RCC 7860 (cell line): Measurements from ENCODE around the gene POP7.
"Not testable (repeated sequence)": the region's sequence is repeated elsewhere in the genome, so short reads cannot be mapped to it uniquely, and the experiment has no call there.

Experiments
- DNase-seq: peaks from one replicate; pipeline ENCODE4 v3.0.0-alpha.2; 2015; ENCODE audit warnings: low spot score
- FAIRE-seq: peaks from 2 replicates; lab custom pipeline; 2012; peaks lifted over from hg19 to GRCh38; lab: Jason Lieb, UNC

The POP7 gene

DNA sequence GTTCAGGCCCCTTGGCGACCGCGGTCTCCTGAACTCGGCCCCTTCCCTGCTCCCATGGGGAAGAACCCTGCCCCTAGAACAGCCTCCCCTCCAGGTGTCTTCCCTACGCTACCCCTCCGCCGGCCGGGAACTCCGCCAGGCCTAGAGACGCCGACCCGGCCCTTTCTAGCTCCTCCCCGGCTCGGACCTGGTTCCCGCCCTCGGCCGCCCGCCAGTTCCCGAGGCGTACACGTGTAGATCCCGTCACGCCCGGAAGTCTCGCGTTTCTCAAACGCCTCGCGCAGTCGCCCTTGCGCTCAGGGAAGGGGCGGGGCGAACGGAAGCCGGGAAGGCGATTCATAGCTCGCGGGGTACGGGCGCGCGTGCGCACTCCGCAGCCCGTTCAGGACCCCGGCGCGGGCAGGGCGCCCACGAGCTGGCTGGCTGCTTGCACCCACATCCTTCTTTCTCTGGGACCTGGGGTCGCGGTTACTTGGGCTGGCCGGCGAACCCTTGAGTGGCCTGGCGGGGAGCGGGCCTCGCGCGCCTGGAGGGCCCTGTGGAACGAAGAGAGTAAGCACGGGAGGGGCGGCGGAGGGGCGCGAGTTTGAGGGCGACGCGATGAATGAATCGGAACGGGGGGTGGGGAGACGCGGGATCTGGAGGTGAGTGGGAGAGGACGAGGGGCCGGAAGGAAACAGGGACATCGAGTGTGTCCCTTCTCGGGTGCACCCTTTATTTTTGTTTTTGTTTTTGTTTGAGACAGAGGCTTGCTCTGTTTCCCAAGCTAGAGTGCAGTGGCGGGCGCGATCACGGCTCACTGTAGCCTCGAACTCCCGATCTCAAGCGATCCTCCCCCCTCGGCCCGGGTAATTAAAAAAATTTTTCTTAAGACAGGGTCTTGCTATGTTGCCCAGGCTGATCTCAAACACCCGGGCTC, at the start of gene POP7:
Gene POP7 (plus strand): TSS at position 369 of the 919 bp plus-strand sequence. CDS start 710 bp downstream, outside the sequence.
- DNase-seq = peak; percentile 95
- peak; percentile 85 for FAIRE-seq

DNA sequence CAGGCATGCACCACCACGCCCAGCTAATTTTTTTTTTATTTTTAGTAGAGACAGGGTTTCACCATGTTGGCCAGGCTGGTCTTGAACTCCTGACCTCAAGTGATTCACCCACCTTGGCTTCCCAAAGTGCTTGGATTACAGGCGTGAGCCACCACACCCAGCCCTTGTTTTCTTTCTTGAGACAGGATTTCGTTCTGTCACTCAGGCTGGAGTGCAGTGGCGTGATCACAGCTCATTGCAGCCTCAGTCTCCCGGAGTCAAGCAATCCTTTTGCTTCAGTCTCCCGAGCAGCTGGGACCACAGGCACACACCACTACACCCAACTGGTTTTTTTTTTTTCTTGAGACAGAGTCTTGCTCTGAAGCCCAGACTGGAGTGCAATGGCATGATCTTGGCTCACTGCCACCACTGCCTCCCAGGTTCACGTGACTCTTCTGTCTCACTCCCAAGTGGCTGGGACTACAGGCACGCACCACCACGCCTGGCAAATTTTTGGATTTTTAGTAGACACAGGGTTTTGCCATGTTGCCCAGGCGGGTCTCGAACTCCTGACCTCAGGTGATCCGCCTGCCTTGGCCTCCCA, 43.6 kb upstream of the POP7 start:
- not testable (repeated sequence) for FAIRE-seq, DNase-seq

DNA sequence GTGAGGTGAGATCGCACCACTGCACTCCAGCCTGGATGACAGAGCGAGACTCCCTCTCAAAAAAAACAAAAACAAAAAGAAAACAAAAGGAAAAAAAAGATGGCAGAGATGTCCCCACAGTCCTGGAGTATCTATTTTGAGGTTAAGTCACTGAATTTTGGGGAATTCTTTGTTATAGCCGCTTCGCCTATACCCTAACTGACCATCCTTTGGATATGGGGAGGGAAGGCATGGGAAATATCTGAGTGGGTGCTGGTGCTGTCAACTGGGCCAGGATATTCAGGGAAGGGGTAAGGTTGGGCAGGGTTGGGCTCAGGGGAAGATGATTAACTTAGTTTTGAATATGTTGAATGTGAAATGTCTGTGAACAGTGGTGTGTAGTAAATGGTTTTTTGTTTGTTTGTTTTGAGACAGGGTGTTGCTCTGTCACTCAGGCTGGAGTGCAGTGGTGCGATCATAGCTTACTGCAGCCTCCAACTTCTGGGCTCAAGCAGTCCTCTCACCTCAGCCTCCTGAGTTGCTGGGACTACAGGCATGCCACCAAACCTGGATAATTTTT, 40.7 kb upstream of the POP7 start:
- no peak for FAIRE-seq
- DNase-seq = no peak

DNA sequence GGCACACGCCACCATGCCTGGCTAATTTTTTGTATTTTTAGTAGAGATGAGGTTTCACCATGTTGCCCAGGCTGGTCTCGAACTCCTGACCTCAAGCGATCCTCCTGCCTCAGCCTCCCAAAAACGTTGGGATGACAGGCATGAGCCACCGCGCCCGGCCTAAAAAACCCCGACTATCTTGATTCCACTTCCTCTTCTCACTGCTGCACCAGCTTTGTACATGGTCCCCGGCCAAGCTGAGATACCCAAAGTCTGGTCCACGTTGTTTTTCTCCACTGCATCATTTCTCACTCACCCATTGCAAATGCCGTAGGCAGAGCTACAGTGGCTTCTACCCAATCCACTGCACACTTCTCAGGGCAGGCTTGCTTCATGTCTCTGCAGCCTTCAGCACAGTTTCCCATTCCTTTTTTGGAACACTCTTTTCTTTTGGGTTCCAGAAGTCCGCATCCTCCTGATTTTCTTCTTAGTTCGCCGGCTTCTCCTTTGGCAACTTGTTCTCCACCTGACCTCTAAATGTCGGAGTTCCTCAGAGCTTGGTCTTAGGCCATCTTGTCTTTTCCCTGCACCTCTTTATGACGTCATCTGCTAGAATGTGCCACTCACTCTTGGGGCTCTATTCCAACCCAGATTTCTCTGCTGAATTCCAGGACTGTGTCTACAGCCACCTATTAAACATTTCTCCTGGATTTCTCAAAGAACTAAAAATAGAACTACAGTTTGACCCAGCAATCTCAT, 38.4 kb upstream of the POP7 start:
- FAIRE-seq (no peak), DNase-seq (no peak)

DNA sequence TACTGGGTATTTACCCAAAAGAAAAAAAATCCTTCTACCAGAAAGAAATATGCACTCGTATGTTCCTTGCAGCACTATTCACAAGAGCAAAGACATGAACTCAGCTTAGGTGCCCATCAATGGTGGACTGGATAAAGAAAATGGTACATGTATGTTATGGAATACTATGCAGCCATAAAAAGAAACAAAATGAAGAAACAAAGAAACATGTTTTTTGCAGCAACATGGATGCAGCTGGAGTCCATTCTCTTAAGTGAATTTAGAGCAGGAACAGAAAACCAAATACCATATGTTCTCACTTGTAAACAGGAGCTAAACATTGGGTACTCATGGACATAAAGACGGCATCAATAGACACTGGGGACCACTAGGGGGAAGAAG, 37.9 kb upstream of the POP7 start:
- FAIRE-seq (no peak), DNase-seq (no peak)

DNA sequence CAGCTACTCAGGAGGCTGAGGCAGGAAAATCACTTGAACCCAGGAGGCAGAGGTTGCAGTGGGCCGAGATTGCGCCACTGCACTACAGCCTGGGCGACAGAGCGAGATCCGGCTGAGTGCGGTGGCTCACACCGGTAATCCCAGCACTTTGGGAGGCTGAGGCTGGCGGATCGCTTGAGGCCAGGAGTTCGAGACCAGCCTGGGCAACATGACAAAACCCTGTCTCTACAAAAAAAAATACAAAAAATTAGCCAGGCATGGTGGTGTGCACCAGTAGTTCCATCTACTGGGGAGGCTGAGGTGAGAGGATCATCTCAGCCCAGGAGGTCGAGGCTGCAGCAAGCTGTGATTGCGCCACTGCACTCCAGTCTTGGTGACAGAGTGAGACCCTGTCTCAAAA, 36.8 kb upstream of the POP7 start:
- not testable (repeated sequence) for DNase-seq, FAIRE-seq

DNA sequence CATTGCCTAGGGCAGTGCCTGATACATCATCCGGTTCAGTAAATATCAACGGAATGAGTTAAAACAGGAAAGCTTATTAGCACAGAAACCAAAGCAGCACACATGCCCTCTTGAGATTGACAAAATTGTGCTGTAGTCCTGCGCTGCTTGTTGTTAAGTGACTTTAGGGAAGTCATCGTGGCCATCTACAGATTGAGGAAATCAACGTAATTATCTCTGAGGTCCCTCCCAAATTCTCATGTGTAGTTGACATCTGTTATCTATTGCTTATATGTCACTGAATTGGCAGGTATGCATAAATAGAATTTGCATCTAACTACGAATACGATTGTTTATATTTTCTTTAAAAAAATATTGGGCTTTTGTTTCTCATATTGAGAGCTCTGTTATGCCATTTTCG, 35.8 kb upstream of the POP7 start:
- FAIRE-seq (no peak), DNase-seq (no peak)

DNA sequence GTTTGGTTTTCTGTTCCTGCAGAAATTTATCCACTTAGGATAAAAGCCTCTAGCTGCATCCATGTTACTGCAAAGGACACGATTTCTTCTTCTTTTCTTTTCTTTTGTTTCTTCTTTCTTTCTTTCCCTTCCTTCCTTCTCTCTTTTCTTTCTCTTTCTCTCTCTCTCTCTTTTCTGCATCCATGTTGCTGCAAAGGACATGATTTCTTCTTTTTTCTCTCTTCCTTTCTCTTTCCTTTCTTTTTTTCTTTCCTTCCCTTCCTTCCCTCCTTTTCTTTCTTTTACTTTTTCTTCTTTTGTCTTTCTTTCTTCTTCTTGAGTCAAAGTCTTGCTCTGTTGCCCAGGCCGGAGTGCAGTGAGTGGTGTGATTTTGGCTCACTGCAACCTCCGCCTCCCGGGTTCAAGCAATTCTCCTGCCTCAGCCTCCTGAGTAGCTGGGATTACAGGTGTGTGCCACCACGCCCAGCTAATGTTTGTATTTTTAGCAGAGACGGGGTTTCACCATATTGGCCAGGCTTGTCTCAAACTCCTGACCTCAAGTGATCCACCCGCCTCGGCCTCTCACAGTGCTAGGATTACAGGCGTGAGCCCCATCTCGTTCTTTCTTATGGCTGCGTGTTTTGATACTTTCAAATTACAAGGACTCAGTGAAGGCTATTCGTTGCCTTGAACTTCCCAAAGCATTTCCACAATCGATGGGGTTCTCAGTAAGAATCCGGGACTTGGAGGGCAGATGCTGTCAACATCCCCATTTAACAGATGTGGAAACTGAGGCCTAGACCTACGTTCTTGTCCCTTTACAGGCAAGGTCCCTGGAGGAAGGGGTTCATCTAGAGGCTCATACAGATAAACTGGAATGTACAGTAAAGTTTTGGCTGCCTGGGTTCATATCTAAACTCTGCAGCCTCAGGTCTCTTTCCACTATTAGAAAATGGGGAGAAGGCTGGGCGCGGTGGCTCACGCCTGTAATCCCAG, 34.3 kb upstream of the POP7 start:
- FAIRE-seq (no peak), DNase-seq (no peak)

DNA sequence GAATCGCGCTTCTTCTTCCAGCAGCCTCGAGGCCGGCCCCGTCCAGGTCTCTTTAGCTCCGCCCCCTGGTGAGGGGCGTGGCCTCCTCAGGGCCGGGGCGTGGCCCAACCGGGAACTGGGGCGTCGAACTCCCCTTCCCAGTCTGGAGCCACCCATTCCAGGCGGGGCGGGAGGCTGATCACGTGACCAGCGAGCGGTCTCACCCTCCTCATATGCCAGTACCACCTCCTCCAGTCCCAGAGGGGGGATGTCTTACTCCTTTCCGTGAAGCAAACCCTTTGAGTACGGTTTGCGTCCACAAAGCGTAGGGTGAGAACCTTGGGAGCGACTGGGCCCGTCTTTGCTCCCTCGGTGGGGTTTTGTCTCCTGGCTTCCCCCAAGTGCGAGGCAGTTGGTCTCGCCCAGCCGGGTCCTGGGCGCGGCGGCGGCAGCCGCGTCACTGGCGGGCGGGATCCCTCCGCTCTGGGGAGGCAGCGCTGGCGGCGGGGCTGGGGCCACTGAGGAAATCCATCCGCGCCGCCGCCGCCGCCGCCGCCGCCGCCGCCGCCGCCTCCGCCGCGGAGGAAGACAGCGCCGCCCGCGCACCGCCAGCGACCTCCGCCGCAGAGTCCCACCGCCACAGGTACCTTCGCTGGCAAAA, 32.5 kb upstream of the POP7 start, which contains the start of gene GNB2:
Gene GNB2 (plus strand): TSS at position 439 of the 640 bp plus-strand sequence. CDS start 2,526 bp downstream, outside the sequence.
- peak; percentile 98 for DNase-seq
- peak; percentile 90 for FAIRE-seq

DNA sequence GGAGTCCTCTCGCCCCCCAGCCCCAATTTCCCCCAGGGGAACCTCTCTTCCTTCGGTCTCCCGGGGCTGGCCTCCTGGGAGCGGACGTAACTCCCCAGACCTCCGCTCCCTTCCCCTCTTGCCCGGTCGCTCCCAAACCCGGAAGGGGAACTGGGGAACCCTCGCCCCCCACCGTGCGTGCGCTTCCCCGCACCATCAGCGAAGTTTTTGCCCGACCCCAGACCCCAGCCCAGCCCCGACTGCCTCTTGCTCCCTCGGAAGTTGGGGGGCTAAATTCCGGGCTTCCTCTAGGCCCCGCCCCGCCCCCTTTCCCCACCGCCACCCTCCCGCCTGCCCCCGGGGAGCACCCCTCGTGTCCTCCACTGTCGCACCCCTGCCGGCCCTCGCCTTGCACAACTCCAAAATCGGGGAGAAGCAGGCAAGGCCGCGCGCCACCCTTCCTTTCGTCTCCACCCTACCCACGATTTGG, 31.9 kb upstream of the POP7 start:
- peak; percentile 11 for DNase-seq
- no peak for FAIRE-seq

DNA sequence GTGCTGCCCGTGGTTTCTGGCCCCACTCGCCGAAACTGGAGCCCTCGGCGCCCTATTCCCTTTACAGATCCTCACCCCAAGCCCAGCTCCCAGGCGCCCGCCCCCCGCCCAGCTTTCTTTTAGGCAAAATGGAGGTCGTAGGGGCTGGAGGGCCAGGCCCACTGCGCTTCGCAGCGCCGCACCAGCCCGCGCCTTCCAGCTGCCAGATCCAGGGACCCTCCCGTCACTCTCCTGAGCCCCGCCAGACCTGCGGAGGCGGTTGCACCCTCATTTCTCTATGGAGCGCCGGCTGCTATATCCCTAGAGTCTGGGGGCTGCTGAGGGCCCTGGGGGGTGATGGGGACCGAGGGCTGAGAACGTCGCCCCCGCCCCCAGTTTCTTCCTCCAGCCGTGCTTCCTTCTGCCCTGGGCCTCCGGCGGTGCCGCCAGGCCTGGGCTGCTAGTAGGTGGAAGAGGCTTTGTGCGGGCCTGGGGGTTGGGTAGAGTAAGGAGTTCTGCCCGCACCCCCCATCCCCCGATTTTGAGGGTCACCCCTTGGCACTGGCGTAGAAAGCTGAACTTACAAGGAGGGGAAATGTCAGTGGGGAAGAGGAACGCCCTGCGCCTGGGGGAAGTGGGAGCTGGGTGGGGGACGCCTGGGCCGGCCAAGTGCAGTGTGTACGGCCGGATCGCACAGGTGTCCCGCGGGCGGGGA, 31.4 kb upstream of the POP7 start:
- DNase-seq = no peak
- no peak for FAIRE-seq

DNA sequence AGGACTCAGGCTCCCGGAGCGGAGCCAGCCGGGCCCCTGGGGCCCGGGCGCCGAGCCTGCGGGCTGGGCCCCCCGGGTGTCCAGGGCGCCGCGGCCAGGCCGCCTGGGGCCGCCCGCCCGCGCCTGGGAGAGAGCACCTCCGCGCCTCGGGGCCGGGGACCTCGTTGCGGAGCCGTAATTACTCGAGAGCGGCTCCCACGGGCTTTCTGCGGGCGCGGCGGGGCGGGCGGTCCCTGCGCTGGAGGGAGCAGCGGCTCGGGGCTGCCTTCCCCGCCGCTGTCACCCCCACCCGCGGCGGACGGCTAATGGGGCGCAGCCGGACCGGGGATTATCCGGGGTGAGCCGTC, 30.8 kb upstream of the POP7 start:
- FAIRE-seq = no peak
- DNase-seq = no peak

DNA sequence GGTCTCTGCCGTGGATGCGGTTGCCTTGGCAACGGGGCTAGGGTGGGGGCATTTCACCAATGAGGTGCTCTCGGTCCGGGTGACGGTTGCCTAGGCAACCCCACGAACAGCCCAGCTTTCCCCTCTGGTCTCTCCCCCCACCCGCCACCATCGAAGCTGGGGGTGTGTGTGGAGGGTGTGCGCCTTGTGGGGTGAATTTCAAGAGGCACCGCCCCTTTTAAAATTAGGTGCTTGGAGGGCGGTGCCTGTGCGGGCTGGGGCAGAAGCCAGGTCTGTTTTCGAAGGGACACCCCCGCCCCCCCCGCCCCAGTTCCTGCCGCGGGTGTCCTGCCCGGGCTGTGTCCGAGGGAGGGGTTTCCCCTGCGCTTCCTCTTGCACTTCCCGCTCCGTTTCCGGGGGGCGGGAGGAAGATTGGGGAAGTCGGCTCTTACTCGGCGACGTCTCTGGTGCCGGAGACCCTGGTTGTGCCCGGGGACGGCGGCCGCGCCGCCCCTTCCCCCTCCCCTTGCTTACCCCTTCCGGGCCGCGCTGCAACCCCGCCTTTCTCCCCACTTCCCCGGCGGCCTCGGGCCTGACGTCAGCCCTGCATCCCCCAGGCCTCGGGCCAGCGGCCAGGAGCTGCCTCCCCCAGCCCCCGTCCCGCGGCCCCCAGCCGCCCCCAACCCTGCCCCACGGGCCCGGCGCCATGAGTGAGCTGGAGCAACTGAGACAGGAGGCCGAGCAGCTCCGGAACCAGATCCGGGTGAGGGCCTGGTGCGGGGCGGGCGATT, 30.2 kb upstream of the POP7 start:
- peak; percentile 47 for DNase-seq
- FAIRE-seq = no peak

DNA sequence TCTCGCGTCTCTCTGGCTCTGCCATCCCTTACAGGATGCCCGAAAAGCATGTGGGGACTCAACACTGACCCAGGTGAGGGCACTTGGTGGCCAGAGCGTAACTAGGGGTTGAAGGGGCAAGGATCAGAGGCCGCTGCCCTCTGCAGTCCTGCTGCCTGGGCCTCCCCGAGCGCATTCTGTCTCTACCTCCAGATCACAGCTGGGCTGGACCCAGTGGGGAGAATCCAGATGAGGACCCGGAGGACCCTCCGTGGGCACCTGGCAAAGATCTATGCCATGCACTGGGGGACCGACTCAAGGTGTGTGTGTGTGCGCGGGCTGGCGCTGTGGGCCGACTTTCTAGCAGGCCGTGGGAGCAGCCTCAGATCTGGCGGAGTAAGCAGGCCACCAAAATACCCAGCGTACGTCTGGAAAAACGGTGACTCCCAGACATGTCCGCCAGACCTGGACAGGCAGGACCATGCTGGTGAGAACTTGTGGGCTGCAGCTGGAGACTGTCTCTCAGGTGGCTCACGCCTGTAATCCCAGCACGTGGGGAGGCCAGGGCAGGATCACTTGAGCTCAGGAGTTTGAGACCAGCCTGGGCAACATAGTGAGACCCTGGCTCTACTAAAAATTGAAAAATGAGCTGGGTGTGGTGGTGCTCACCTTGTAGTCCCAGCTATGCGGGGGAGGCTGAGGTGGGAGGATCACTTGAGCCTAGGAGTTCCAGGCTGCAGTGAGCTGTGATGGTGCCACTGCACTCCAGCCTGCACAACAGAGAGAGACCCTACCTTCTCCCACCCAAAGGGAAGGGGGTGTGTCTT, 29.2 kb upstream of the POP7 start:
- FAIRE-seq (no peak), DNase-seq (no peak)

DNA sequence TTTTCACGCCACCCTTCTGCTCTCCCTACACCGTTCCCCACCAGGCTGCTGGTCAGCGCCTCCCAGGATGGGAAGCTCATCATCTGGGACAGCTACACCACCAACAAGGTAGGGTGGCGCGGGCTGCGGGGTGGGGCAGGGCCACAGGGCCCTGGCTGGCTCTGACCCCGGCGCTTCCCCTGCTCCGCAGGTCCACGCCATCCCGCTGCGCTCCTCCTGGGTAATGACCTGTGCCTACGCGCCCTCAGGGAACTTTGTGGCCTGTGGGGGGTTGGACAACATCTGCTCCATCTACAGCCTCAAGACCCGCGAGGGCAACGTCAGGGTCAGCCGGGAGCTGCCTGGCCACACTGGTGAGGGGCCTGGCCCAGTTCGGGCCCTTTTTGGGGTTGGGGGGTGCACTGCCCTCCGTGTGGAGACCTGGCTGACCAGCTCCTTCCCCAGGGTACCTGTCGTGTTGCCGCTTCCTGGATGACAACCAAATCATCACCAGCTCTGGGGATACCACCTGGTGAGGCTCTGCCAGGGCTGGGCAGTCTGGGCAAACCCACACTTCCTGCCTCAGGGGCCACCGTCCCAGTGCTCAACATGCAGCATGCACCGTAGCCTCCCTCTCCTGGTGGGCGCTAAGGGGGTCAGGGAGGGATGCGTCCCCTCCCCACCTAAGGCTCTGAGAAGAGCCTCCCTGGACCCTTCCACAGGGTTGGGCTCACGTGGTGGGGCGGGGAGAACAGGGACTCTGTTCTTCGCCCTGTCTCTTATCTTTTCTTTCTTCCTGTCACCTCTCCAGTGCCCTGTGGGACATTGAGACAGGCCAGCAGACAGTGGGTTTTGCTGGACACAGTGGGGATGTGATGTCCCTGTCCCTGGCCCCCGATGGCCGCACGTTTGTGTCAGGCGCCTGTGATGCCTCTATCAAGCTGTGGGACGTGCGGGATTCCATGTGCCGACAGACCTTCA, 28.3 kb upstream of the POP7 start:
- DNase-seq (no peak), FAIRE-seq (no peak)

DNA sequence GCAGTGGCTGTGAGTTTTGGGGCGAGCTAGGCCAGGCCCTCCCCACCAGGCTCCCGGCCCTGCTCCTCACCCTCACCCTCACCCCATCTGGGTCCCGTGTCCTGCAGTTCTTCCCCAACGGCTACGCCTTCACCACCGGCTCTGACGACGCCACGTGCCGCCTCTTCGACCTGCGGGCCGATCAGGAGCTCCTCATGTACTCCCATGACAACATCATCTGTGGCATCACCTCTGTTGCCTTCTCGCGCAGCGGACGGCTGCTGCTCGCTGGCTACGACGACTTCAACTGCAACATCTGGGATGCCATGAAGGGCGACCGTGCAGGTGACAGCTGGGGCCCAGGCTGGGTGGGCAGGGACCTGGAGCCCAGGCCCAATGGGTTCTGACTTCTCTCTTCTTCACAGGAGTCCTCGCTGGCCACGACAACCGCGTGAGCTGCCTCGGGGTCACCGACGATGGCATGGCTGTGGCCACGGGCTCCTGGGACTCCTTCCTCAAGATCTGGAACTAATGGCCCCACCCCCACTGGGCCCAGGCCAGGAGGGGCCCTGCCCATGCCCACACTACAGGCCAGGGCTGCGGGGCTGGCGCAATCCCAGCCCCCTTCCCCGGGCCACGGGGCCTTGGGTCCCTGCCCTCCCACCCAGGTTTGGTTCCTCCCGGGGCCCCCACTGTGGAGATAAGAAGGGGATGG, 27.5 kb upstream of the POP7 start:
- FAIRE-seq = no peak
- no peak for DNase-seq
